ENCODE results near the gene KLF13. TPM values are rescaled to one million over a fixed set of nuclear protein-coding genes. Genes with fewer than 3 reads are reported as not detected.

Gene KLF13
- total and polyA plus RNA-seq, 2 experiments from 2014 or later, result 23.5 to 28.6 TPM

- TF ChIP-seq, protein P1, sequence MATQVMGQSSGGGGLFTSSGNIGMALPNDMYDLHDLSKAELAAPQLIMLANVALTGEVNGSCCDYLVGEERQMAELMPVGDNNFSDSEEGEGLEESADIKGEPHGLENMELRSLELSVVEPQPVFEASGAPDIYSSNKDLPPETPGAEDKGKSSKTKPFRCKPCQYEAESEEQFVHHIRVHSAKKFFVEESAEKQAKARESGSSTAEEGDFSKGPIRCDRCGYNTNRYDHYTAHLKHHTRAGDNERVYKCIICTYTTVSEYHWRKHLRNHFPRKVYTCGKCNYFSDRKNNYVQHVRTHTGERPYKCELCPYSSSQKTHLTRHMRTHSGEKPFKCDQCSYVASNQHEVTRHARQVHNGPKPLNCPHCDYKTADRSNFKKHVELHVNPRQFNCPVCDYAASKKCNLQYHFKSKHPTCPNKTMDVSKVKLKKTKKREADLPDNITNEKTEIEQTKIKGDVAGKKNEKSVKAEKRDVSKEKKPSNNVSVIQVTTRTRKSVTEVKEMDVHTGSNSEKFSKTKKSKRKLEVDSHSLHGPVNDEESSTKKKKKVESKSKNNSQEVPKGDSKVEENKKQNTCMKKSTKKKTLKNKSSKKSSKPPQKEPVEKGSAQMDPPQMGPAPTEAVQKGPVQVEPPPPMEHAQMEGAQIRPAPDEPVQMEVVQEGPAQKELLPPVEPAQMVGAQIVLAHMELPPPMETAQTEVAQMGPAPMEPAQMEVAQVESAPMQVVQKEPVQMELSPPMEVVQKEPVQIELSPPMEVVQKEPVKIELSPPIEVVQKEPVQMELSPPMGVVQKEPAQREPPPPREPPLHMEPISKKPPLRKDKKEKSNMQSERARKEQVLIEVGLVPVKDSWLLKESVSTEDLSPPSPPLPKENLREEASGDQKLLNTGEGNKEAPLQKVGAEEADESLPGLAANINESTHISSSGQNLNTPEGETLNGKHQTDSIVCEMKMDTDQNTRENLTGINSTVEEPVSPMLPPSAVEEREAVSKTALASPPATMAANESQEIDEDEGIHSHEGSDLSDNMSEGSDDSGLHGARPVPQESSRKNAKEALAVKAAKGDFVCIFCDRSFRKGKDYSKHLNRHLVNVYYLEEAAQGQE (IDR thresholded peaks at IDR 0.05; ENCODE audit: unreplicated experiment), result no peak
- TF ChIP-seq NANOG (IDR thresholded peaks at IDR 0.05; ENCODE audit: borderline replicate concordance) (no peak), EZH2phosphoT487 (IDR thresholded peaks at IDR 0.05; ENCODE audit: unreplicated experiment) (no peak), ZNF462 (CRISPR knock-in tag; IDR thresholded peaks at IDR 0.05) (no peak), ZNF114 (CRISPR knock-in tag; IDR thresholded peaks at IDR 0.05) (no peak), CREB1 (CRISPR knock-in tag; IDR thresholded peaks at IDR 0.05; ENCODE audit: low read depth) (no peak), ZNF331 (CRISPR knock-in tag; IDR thresholded peaks at IDR 0.05; ENCODE audit: low read depth) (no peak), EZH2 (IDR thresholded peaks at IDR 0.05; ENCODE audit: low read depth, unreplicated experiment) (no peak), STAT1 (IDR thresholded peaks at IDR 0.05; ENCODE audit: unreplicated experiment) (no peak), JUNB (IDR thresholded peaks at IDR 0.05; ENCODE audit: unreplicated experiment) (no peak), POLR2AphosphoS5 (IDR thresholded peaks at IDR 0.05; ENCODE audit: low read depth) (no peak)
- TF ChIP-seq, protein P2, sequence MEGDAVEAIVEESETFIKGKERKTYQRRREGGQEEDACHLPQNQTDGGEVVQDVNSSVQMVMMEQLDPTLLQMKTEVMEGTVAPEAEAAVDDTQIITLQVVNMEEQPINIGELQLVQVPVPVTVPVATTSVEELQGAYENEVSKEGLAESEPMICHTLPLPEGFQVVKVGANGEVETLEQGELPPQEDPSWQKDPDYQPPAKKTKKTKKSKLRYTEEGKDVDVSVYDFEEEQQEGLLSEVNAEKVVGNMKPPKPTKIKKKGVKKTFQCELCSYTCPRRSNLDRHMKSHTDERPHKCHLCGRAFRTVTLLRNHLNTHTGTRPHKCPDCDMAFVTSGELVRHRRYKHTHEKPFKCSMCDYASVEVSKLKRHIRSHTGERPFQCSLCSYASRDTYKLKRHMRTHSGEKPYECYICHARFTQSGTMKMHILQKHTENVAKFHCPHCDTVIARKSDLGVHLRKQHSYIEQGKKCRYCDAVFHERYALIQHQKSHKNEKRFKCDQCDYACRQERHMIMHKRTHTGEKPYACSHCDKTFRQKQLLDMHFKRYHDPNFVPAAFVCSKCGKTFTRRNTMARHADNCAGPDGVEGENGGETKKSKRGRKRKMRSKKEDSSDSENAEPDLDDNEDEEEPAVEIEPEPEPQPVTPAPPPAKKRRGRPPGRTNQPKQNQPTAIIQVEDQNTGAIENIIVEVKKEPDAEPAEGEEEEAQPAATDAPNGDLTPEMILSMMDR (conservative IDR thresholded peaks at IDR 0.05; ENCODE audit: low read depth in 2 of 2), result no peak
- TF ChIP-seq, protein P3, sequence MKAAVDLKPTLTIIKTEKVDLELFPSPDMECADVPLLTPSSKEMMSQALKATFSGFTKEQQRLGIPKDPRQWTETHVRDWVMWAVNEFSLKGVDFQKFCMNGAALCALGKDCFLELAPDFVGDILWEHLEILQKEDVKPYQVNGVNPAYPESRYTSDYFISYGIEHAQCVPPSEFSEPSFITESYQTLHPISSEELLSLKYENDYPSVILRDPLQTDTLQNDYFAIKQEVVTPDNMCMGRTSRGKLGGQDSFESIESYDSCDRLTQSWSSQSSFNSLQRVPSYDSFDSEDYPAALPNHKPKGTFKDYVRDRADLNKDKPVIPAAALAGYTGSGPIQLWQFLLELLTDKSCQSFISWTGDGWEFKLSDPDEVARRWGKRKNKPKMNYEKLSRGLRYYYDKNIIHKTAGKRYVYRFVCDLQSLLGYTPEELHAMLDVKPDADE (IDR thresholded peaks at IDR 0.05), result no peak
- Mint-ChIP-seq H3K27me3 (ENCODE audit: insufficient read depth, low read depth, poor library complexity) (peaks cover 6% of the 10 kb centered on the region), H3K9me3 (no peaks in the 10 kb centered on the region), H3K36me3 (ENCODE audit: low read depth) (no peaks in the 10 kb centered on the region), H3K4me1 (peaks cover 23% of the 10 kb centered on the region), H3K4me3 (no peak overlapping the region), H3K27ac (no peak overlapping the region)
- DNase-seq (ENCODE audit: low spot score) (no peak), ATAC-seq (no peak)
- Histone ChIP-seq H3K9me2 (ENCODE audit: insufficient read depth) (no peaks in the 10 kb centered on the region), H3K4me2 (no peak overlapping the region), H3K36me3 (ENCODE audit: insufficient read depth) (no peaks in the 10 kb centered on the region), H4K20me1 (replicated peaks; ENCODE audit: insufficient read depth) (no peaks in the 10 kb centered on the region; the same call in 1 of the 2 replicates), H3K27ac (ENCODE audit: low read depth) (no peak overlapping the region), H3K79me2 (replicated peaks; ENCODE audit: insufficient read depth) (peaks cover 54% of the 10 kb centered on the region), H2AFZ (no peak overlapping the region), H3K4me3 (no peak overlapping the region), H3K27me3 (ENCODE audit: insufficient read depth) (no peaks in the 10 kb centered on the region), H3K4me1 (ENCODE audit: insufficient read depth) (peaks cover 4% of the 10 kb centered on the region; the same call in 1 of the 2 replicates), H3F3A (replicated peaks; ENCODE audit: low read depth) (no peaks in the 10 kb centered on the region)
Measured at GRCh38 chr15:31347067-31347975, 20.7 kb downstream of the KLF13 start.
